ENCODE results near the gene NIT2. TPM values are rescaled to one million over a fixed set of nuclear protein-coding genes. Genes with fewer than 3 reads are reported as not detected.
"Not testable (repeated sequence)": the region's sequence is repeated elsewhere in the genome, so short reads cannot be mapped to it uniquely, and the experiment has no call there.

NIT2 gene
- total RNA-seq, 1 donor from 2014 or later: 135 TPM

- ATAC-seq; DNase-seq (ENCODE audit: low spot score): not testable (repeated sequence)
Observed at GRCh38 chr3:100336229-100336628, 1.7 kb downstream of the NIT2 start.

- no peak for DNase-seq (ENCODE audit: low spot score)
- ATAC-seq: no peak
Observed at GRCh38 chr3:100338911-100339310, 4.4 kb downstream of the NIT2 start.

GRCh38 chr3:100339786-100340185 is 5.2 kb downstream of the NIT2 start:
- DNase-seq (ENCODE audit: low spot score) (no peak), ATAC-seq (no peak)

GRCh38 chr3:100340527-100340926 is 6.0 kb downstream of the NIT2 start:
- DNase-seq (ENCODE audit: low spot score) (no peak), ATAC-seq (peak; percentile 48)

GRCh38 chr3:100348727-100349126 is 14.2 kb downstream of the NIT2 start:
- ATAC-seq (no peak), DNase-seq (ENCODE audit: low spot score) (no peak)

GRCh38 chr3:100351770-100352169 is 17.2 kb downstream of the NIT2 start:
- not testable (repeated sequence) for DNase-seq (ENCODE audit: low spot score); ATAC-seq

- DNase-seq (ENCODE audit: low spot score) (peak; percentile 66), ATAC-seq (peak; percentile 90)
Observed at GRCh38 chr3:100352296-100353231, 18.0 kb downstream of the NIT2 start.

GRCh38 chr3:100354850-100355249 is 20.3 kb downstream of the NIT2 start:
- ATAC-seq (no peak), DNase-seq (ENCODE audit: low spot score) (no peak)

GRCh38 chr3:100358413-100358812 is 23.9 kb downstream of the NIT2 start:
- ATAC-seq (peak; percentile 77), DNase-seq (ENCODE audit: low spot score) (no peak)

GRCh38 chr3:100359035-100359434 is 24.5 kb downstream of the NIT2 start:
- ATAC-seq (no peak), DNase-seq (ENCODE audit: low spot score) (no peak)

- ATAC-seq: peak; percentile 18
- no peak for DNase-seq (ENCODE audit: low spot score)
Observed at GRCh38 chr3:100360757-100361496, 26.4 kb downstream of the NIT2 start.

GRCh38 chr3:100361897-100362296 is 27.3 kb downstream of the NIT2 start:
- peak; percentile 55 for DNase-seq (ENCODE audit: low spot score)
- peak; percentile 52 for ATAC-seq

GRCh38 chr3:100364421-100364820 is 29.9 kb downstream of the NIT2 start:
- DNase-seq (ENCODE audit: low spot score) (no peak), ATAC-seq (no peak)

- no peak for ATAC-seq
Observed at GRCh38 chr3:100366424-100366823, 31.9 kb downstream of the NIT2 start.

GRCh38 chr3:100368441-100368840 is 33.9 kb downstream of the NIT2 start:
- DNase-seq (ENCODE audit: low spot score): no peak
- ATAC-seq: peak; percentile 58

More at GRCh38 chr3:100366424-100366823, 31.9 kb downstream of the NIT2 start:
- DNase-seq (ENCODE audit: low spot score): no peak

GRCh38 chr3:100370756-100371155 is 36.2 kb downstream of the NIT2 start:
- ATAC-seq (no peak), DNase-seq (ENCODE audit: low spot score) (no peak)

GRCh38 chr3:100374521-100374920 is 40.0 kb downstream of the NIT2 start:
- DNase-seq (ENCODE audit: low spot score): no peak
- peak; percentile 42 for ATAC-seq

- ATAC-seq: no peak
- no peak for DNase-seq (ENCODE audit: low spot score)
Observed at GRCh38 chr3:100376301-100376700, 41.7 kb downstream of the NIT2 start.

GRCh38 chr3:100384733-100385525 is 50.4 kb downstream of the NIT2 start:
- DNase-seq (ENCODE audit: low spot score) (no peak), ATAC-seq (no peak)

- DNase-seq (ENCODE audit: low spot score) (no peak), ATAC-seq (peak; percentile 79)
Observed at GRCh38 chr3:100386437-100387074, 52.0 kb downstream of the NIT2 start.
